Endothelial cell of hepatic sinusoid (primary cell): ENCODE data around the gene TCF7L1.
"Not testable (repeated sequence)": the region's sequence is repeated elsewhere in the genome, so short reads cannot be mapped to it uniquely, and the experiment has no call there.

ENCODE experiments used
- in situ Hi-C: cut with HindIII; loops from 2 replicates; pipeline ENCODE4 v1.10.0; 2017; ENCODE audit warnings: low sequenced_read_pairs

Gene TCF7L1, protein sequence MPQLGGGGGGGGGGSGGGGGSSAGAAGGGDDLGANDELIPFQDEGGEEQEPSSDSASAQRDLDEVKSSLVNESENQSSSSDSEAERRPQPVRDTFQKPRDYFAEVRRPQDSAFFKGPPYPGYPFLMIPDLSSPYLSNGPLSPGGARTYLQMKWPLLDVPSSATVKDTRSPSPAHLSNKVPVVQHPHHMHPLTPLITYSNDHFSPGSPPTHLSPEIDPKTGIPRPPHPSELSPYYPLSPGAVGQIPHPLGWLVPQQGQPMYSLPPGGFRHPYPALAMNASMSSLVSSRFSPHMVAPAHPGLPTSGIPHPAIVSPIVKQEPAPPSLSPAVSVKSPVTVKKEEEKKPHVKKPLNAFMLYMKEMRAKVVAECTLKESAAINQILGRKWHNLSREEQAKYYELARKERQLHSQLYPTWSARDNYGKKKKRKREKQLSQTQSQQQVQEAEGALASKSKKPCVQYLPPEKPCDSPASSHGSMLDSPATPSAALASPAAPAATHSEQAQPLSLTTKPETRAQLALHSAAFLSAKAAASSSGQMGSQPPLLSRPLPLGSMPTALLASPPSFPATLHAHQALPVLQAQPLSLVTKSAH

DNA sequence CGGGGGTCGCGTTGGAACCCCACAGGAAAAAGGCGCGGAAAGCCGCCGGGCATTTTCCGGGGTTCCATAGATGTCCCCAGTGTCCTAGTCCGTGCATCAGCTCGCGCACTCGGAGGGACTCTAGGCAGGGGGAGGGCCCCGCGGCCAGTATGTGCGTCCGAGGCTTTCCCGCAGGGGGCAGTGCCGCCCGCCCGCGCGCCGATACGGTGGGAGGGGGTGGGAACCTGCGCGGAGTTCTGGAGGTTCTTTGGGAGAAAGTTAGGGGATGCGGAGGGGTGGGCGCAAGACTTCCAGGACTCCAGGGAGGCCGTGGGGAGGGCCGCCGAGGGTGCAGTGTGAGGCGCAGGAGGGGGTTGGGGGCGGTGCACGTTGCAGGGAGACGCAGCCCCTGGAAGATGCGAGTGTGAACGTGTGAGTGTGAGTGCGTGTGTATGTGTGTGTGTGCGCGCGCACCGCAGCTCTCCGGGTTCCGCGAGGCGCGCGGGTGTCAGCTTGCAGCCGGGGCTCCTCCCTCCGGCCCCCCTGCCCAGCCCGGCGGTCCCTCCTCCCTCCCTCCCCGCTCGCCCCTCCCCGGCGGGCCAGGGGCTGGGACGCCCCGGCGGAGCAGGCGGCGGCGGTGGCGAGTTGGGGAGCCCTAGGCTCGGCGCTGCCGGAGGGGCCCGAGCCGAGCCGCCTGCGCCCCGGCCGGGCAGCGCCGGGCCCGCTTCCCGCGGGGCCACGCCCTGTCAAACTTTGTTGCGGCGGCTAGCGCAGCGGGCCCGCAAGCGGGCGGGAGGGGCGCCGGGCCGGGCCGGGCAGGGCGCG is at the start of gene TCF7L1:
Gene TCF7L1 (plus strand): TSS at position 559 of the 804 bp plus-strand sequence. CDS start 293 bp downstream, outside the sequence.
- in situ Hi-C loops, result no loop called here

DNA sequence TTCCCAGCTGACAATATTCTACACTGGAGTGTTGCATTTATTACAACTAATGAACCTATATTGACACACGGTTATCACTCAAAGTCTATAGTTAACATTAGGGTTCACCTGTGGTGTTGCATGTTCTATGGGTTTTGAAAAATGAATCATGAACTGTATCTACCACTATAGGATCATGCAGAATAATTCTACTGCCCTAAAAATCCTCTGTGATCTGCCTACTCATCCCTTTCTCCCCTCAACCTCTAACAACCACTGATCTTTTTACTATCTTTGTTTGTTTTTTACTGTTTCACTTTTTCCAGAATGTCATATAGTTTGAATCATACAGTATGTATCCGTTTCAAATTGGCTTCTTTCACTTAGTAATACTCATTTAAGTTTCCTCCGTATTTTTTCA is 47.6 kb upstream of the TCF7L1 start:
- in situ Hi-C loops, result no loop called here

DNA sequence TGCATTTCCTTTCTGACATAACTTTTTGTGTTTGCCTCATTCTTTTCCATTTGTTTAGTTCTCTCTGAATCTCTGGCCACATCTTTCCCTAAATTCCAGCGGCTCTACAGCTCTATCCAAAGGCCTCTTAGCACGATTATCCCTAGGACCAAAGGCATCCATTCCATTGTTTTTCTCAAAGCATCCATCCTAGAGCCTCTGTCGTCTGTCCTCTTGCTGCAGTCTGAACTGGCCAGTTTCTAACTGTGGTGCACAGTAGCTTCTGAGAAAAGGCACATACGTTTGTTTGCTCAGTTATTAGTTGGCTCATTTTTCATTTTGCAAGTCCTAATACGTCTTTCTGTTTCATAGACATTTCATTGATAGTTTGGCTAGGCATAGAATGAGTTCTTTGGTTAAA is 45.7 kb upstream of the TCF7L1 start:
- in situ Hi-C loops, result no loop called here

DNA sequence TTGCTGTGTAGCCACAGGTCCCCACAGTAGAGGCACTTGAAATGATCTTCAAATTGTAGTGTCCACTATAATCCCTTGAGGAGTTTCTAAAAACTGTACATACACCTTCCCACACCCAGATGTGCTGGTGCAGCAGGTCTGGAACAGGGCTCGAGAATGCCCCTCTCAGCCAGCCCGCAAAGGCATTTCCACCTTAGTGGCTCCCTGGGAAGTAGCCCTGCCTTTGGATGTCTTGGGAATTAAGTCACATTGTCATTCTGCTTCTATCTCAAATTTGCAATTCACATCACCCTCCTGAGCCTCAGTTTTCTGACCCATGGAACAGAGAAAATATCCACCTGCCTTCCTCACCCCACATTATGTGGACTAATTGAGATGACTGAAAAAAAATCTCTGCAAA is 44.3 kb upstream of the TCF7L1 start:
- in situ Hi-C loops, result no loop called here

DNA sequence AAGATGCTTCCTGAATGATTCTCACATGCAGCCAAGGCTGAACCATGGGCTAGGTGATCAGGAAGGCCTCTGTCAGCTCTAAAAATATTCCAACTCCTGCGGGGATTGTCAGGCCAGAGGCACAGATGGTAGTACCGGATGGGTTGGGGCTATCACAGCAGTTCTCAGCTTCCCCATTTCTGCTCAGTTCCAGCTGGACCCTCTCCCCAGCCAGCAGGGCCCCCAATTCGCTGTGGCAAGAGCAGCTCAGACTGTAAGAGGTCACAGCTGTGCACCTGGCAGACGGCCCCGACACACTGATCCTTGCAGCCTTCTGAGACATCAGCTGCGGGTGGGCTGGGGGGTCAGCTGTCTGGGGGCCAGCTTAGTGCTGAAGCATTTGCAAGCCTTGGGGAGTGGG is 43.6 kb upstream of the TCF7L1 start:
- in situ Hi-C loops, result no loop called here

DNA sequence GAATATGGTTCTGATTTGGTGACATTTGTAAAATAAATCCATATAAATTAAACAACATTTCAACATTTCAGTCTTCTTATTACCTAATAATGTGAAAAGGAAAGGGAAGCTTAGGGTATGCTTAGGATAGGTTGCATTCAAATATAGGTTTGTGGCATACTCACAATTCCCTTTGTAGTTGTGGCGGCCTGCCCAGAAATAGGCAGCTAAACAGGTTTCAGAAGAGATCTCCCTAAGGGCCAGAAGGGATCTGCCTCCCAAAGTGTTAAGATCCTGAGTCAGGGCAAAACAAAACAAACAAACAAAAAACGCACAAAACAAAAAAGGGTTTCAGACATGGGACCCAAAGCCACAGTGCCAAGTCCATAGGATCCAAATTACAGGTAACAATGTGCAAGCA is 41.4 kb upstream of the TCF7L1 start:
- in situ Hi-C loops, result loop anchor here (5.0 kb wide), 2 partner anchors 55 to 65 kb away; no protein-coding TSS in a partner anchor

DNA sequence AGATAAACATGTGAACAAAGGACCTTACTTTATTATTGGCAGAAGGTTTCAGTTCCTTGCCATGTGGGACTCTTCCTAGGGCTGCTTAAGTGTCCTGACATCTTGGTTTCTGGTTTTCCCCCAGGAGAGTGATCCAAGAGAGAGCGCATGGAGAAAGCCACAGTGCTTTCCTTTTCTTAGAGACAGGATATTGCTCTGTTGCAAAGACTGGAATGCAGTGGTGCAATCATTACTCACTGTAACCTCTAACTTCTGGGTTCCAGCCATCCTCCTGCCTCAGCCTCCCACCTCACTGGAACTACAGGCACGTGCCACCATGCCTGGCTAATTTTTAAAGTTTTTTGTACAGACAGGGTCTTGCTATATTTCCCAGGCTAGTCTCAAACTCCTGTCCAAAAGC is 38.1 kb upstream of the TCF7L1 start:
- in situ Hi-C loops, result no loop called here

DNA sequence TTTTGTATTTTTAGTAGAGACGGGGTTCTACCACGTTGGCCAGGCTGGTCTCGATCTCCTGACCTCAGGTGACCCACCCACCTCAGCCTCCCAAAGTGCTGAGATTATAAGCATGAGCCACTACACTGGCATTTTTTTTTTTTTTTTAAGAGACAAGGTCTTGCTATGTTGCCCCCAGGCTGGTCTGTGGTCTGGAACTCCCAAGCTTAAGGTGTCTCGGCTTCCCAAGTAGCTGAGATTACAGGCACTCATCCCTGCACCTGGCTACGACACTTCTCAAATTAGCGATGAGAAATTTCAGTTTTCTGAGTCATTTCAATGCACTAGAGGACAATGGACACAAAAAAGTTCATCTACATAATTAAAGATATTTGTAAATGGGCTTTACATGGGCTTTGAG is 36.6 kb upstream of the TCF7L1 start:
- in situ Hi-C loops, result no loop called here

DNA sequence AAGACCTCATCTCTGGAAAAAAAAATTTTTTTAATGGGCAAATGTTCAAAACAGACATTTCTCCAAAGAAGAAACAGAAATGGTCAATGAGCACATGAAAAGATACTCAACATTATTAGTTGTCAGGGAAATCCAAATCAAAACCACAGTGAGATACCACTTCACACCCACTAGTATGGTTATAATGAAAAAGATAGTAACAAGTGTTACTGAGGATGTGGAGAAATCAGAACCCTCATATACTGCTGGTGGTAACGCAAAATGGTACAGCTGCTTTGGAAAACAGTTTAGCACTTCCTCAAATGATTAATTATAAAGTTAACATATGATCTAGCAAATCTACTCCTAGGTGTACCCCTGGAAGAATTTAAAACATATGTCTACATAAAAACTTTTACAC is 29.0 kb upstream of the TCF7L1 start:
- in situ Hi-C loops, result no loop called here

DNA sequence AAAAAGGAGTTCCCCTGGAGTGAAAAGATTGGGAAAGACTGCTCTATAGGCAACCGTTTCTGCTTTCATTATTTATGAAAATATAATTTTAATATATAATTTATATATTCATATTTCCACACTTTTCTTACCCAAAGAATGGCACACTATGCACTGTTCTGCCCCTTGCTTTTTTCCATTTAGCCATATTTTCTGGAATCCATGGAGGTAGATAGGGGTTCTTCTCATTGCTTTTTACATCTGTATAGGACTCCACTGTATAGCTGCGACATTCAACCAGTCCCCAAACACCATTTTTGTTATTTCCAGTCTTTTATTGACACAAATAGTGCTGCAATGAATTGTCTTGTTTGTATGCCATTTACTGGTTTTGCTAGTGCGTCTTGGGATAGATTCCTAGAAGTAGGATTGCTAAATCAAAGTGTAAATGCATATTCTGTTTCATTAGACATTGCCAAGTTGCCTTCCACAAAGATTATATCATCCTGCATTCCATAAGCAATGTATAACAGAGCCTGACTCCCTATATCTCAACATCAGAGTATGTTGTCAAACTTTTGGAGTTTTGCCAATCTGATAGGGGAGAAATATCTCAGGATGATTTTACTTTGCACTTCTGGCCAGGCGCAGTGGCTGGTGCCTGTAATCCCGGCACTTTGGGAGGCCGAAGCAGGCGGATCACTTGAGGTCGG is 26.6 kb upstream of the TCF7L1 start:
- in situ Hi-C loops, result no loop called here

DNA sequence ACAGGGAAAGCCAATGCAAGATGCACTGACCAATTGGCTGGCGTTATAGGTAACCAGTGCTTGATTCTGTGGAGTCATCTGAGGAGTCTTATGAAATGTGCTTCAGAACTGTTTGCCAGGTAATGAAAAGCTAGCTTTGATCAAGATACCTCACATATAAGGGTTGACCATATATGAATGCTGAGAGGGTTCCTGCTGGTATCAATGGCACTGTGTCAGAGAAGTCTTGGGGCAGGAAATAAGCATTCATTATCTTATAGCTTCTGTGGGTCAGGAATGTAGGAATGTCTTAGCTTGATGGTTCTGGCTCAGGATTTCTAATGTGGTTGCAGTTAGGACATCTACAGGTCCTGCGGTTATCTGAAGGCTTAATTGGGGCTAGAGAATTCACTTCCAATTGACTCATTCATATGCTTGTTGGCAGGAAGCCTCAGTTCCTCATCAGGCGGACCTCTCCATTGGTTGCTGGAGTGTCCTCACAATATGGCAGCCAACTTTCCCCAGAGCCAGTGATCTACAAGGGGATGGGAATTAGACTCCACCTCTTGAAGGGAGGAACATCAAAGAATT is 22.1 kb upstream of the TCF7L1 start:
- in situ Hi-C loops, result no loop called here

DNA sequence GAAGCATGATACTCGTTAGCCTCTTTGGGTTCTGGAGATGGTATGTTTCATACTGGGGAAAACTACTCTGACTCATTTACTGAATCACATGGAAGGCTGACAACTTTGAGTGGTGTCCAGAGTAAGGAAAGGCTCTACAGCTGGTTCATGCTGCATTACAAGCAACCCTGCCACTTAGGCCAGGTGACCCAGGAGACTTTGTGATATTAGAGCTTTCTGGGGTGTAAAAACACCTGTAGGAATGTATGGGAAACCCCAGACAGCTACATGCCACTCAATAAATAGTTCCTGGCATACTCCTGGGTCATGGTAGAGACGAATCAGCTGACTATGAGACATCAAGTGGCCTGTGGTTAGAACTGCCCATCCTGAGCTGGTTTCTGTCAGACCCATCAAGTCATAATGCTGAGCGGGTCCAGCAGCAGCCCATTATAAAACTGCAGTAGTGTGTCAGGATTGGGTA is 21.3 kb upstream of the TCF7L1 start:
- in situ Hi-C loops, result no loop called here

DNA sequence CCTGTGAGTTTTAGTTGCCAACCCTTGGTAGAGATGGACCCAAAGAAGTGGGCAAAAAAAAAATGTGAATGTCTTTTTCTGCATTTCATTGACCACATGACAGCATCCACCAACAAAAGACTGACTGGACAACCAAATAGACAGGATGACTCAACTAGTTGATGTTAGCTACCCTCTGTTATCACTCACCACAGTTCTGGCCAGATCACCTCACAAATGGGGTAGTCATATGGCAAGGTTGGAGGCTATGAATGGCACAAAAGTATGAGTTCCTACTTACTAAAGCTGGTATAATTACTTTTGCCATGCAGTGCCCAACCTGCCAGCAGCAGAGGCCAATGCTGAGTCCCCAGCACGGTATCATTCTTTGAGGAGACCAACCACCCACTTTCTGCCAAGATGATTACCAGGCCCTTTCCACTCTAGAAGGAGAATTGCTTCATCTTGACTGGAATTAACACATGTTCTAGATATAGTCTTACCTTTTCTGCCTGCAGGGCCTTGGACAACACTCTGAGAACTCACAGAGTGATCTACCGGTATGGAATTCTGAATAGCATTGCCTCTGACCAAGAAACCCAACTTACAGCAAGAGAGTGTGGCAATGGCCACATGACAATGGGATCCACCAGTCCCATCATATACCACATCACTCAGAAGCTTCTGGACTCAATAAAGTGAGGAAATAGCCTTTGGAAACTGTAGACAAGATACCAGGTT is 20.1 kb upstream of the TCF7L1 start:
- in situ Hi-C loops, result no loop called here

DNA sequence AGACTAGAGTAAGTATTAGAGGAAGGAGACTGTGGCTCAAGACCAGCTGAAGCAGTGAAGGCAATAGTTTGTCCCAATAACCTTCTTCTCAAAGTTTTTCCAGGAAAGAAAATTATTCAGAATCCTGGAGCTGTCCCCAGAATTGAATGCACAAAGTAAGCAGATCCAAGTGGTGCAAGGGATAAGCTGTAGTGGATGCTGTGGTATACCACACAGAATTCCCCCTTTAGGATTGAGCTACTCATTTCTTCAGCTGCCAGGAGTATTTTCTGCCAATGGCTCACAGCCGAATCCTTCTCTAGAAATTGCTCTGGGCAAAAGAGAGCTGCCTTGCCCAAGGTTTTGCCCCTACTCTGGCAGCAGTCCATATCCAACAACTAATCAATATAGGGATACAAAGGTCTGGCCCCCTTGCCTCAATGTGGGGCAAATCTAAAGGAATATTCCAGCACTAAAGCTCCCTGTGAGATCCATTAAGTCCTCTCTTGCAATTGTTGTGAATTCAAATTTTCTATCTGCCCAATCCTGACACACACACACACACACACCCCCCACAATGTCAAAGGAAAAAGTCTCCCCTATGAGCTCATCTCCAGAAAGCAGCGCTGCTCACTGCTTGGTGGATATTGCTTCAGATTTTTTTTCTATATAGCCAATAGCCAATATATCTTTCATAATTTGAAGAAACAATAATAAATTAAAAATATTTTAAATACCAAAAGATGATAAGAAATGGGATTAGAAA is 18.4 kb upstream of the TCF7L1 start:
- in situ Hi-C loops, result no loop called here

DNA sequence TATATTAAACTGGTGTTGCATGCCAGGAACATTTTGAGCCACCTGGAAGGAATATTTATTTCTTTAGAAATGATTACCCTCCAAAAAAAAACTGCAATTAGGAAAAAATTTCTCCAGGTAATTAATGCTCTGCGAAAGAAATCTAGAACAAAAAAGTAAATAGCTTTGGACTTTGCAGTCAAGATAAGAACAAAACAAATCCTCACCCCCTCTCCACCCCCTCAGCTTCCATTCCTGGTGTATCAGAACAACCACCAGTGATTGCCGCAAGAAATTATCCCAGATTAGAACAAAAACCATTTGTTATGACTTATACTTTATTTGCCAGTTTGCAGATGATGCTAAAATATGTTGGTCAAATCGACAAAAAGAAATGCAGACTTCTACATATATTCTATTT is 17.0 kb upstream of the TCF7L1 start:
- in situ Hi-C loops, result no loop called here

DNA sequence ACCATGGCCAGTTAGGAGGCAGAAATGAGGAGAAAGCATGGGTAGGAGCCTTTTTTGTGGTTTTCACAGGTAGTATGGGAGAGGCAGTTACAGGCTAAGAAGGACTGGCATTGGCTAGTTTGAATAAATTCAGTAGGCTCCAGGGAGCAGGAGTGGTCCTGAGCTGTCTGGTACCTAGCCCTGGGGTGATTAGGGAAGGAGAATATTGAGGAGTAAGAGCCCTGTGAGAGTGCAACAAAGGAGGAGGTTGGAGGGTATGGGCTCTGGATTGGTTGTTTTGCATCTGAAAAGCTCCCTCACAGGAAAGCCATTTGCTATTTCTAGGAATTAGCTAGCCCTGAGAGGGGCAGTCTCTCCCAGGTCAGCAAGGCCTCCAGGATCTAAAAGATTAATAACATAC is 13.3 kb upstream of the TCF7L1 start:
- in situ Hi-C loops, result no loop called here

DNA sequence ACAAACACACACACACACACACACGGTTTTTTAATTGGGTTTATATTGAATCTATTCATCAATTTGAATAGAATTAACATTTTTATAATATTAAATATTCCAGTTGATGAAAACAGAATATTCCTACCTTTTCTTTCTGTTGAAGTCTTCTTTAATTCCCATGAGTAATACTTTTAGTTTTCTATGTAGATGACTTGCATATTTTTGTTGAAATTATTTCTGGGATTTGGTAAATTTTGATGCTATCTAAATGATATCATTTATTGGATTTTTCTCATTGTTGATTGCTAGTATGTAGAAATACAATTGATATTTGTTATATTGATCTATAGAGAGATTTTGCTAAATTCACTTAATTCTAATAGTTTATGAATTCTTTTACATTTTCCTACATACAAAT is 12.8 kb upstream of the TCF7L1 start:
- in situ Hi-C loops, result no loop called here

DNA sequence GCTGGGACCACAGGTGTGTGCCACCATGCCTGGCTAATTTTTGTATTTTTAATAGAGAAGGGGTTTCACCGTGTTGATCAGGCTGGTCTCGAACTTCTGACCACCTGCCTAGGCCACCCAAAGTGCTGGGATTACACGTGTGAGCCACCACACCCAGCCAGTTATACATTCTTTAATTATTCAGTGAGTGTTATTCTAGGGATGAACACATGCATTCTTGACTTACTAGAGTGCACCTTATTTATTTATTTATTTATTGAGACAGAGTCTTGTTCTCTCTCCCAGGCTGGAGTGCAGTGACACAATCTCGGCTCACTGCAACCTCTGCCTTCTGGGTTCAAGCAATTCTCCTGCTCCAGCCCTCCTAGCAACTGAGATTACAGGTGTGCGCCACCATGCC is 6.7 kb upstream of the TCF7L1 start:
- in situ Hi-C loops, result not testable (repeated sequence)

DNA sequence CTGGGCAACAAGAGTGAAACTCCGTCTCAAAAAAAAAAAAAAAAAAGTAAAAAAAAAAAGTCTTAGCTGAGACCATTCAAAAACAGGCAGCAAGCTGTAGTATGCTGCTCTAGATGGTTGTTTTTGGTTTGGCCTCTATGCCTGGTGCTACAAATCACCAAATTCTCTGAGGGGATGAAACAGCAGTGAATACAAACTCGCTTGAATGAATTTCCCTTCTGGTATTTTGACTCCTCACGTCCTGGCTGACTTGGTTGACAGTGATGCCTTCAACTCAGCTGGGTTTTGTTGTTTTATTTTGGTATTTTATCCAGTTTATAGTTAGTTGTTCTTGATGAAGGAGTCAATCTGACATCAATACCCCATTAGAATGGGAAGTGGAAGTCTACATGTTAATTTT is 3.3 kb upstream of the TCF7L1 start:
- in situ Hi-C loops, result no loop called here
